ENCODE results near the gene B2M.

DNA sequence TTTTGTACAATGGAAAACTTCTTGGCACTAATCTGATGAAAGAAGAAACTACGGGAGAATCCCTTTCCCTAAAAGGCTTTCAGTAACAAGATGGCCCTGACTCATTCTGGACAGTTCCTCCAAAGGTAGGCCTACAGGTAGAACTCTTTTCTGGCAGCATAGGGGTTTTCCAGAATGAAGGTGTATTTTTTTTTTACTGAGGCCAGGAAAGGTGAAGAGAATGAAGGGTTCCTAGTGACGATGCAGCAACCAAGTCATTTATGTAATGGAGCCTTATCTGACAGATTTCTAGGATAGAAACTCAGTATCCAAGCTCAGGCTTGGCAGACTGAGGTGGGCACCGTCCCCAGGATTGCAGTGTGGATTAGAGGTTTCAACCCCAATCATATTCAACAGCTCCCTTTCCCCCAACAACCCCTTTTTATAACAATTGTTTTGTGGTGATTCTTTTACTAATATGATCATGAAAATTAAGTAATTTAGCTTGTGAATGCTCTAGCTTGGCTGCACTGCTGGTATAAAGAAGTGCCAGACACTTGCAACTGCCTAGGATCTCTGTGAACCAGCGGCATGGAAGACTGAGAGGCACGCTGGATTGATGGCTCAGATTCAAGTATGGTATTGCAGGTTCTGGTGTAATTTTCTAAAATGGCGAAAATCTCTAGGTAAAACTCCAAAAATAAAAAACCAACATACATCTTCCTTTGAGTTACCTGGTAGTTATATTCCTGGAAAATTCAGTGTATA lies 16.3 kb downstream of the B2M start:
- TF ChIP-seq, protein P1, sequence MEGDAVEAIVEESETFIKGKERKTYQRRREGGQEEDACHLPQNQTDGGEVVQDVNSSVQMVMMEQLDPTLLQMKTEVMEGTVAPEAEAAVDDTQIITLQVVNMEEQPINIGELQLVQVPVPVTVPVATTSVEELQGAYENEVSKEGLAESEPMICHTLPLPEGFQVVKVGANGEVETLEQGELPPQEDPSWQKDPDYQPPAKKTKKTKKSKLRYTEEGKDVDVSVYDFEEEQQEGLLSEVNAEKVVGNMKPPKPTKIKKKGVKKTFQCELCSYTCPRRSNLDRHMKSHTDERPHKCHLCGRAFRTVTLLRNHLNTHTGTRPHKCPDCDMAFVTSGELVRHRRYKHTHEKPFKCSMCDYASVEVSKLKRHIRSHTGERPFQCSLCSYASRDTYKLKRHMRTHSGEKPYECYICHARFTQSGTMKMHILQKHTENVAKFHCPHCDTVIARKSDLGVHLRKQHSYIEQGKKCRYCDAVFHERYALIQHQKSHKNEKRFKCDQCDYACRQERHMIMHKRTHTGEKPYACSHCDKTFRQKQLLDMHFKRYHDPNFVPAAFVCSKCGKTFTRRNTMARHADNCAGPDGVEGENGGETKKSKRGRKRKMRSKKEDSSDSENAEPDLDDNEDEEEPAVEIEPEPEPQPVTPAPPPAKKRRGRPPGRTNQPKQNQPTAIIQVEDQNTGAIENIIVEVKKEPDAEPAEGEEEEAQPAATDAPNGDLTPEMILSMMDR (optimal IDR thresholded peaks at IDR 0.05 in 1 of 3, IDR thresholded peaks at IDR 0.05 in 1 of 3, conservative IDR thresholded peaks at IDR 0.05 in 1 of 3; ENCODE audit: extremely low read depth in 1 of 3, insufficient read depth in 2 of 3, low read length in 3 of 3): no peak
- TF ChIP-seq EZH2 (IDR thresholded peaks at IDR 0.05; ENCODE audit: low read length): no peak

Data from keratinocyte (primary cell).